Loucy (cell line): ENCODE results near the gene MRPL9.

Experiments used
- H2AFZ ChIP-seq: fragments of 200-600 bp; sonication (generic); 2 replicates; pipeline ENCODE4 v1.6.0; 2016; ENCODE audit warnings: antibody characterized with exemption, mild to moderate bottlenecking, low read length, moderate library complexity
- H3F3A ChIP-seq: fragments of 200-600 bp; 2 replicates; pipeline ENCODE4 v1.6.0; 2016; ENCODE audit warnings: antibody characterized with exemption, low read depth, mild to moderate bottlenecking
- H3K27me3 ChIP-seq: fragments of 200-600 bp; sonication (generic); 2 replicates; pipeline ENCODE4 v1.6.1; 2014; ENCODE audit warnings: low read length, mild to moderate bottlenecking; ENCODE audit not compliant: insufficient read depth, poor library complexity, severe bottlenecking
- H3K36me3 ChIP-seq: fragments of 200-600 bp; sonication (generic); 2 replicates; pipeline ENCODE4 v1.6.1; 2016; ENCODE audit warnings: low read length; ENCODE audit not compliant: insufficient read depth
- H3K4me1 ChIP-seq: fragments of 200-600 bp; sonication (generic); 2 replicates; pipeline ENCODE4 v1.5.1; 2014; ENCODE audit warnings: low read length, mild to moderate bottlenecking; ENCODE audit not compliant: insufficient read depth, poor library complexity, severe bottlenecking
- H3K4me2 ChIP-seq: fragments of 200-600 bp; sonication (generic); 2 replicates; pipeline ENCODE4 v1.6.0; 2014; ENCODE audit warnings: antibody characterized with exemption, low read length, low read depth, mild to moderate bottlenecking; ENCODE audit not compliant: poor library complexity, severe bottlenecking
- H3K4me3 ChIP-seq: fragments of 200-600 bp; sonication (generic); 2 replicates; pipeline ENCODE4 v1.5.1; 2014; ENCODE audit warnings: low read length, mild to moderate bottlenecking, mixed read lengths; ENCODE audit not compliant: poor library complexity, severe bottlenecking
- H3K79me2 ChIP-seq: fragments of 200-600 bp; sonication (generic); 2 replicates; pipeline ENCODE4 v1.6.1; 2014; ENCODE audit warnings: low read length; ENCODE audit not compliant: insufficient read depth
- H3K9ac ChIP-seq: fragments of 200-600 bp; sonication (generic); 2 replicates; pipeline ENCODE4 v1.6.0; 2014; ENCODE audit warnings: mild to moderate bottlenecking, low read depth, low read length, moderate library complexity; ENCODE audit not compliant: poor library complexity, severe bottlenecking
- H3K9me2 ChIP-seq: fragments of 200-600 bp; sonication (generic); replicated peaks from 2 replicates; pipeline ENCODE4 v1.6.1; 2016; ENCODE audit warnings: low read depth, low read length, mixed read lengths
- H3K9me3 ChIP-seq: fragments of 200-600 bp; sonication (generic); 2 replicates; pipeline ENCODE4 v1.6.1; 2014; ENCODE audit warnings: mild to moderate bottlenecking, antibody characterized with exemption, low read length, low read depth; ENCODE audit not compliant: insufficient read depth
- H4K20me1 ChIP-seq: fragments of 200-600 bp; sonication (generic); 2 replicates; pipeline ENCODE4 v1.6.0; 2014; ENCODE audit warnings: antibody characterized with exemption, low read length, mild to moderate bottlenecking; ENCODE audit not compliant: insufficient read depth, poor library complexity, severe bottlenecking
- EZH2phosphoT487 ChIP-seq: fragments of 200-600 bp; IDR thresholded peaks from 2 replicates; pipeline ENCODE4 v1.6.1; 2018; ENCODE audit warnings: antibody characterized with exemption, mild to moderate bottlenecking, moderate library complexity, borderline replicate concordance
- TF ChIP-seq, protein P1 (sequence below): fragments of 200-600 bp; sonication (generic); conservative IDR thresholded peaks from 2 replicates; pipeline ENCODE4 v1.5.1; 2014; ENCODE audit warnings: mild to moderate bottlenecking, antibody characterized with exemption, low read length

MRPL9 gene

GRCh38 chr1:151803164-151803563 lies 39.9 kb upstream of the MRPL9 start:
- H3K9ac ChIP-seq = no peak overlapping the region
- H3K4me1 ChIP-seq = no peaks in the 10 kb centered on the region
- H3K4me2 ChIP-seq = no peak overlapping the region
- H3K4me3 ChIP-seq = no peak overlapping the region
- TF ChIP-seq, protein P1, sequence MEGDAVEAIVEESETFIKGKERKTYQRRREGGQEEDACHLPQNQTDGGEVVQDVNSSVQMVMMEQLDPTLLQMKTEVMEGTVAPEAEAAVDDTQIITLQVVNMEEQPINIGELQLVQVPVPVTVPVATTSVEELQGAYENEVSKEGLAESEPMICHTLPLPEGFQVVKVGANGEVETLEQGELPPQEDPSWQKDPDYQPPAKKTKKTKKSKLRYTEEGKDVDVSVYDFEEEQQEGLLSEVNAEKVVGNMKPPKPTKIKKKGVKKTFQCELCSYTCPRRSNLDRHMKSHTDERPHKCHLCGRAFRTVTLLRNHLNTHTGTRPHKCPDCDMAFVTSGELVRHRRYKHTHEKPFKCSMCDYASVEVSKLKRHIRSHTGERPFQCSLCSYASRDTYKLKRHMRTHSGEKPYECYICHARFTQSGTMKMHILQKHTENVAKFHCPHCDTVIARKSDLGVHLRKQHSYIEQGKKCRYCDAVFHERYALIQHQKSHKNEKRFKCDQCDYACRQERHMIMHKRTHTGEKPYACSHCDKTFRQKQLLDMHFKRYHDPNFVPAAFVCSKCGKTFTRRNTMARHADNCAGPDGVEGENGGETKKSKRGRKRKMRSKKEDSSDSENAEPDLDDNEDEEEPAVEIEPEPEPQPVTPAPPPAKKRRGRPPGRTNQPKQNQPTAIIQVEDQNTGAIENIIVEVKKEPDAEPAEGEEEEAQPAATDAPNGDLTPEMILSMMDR = no peak
- no peak for TF ChIP-seq EZH2phosphoT487
- no peaks in the 10 kb centered on the region for H3K79me2 ChIP-seq
- H3K9me3 ChIP-seq = no peaks in the 10 kb centered on the region
- H3F3A ChIP-seq = no peaks in the 10 kb centered on the region
- no peak overlapping the region for H2AFZ ChIP-seq
- H3K9me2 ChIP-seq = no peaks in the 10 kb centered on the region
- H3K27me3 ChIP-seq = no peaks in the 10 kb centered on the region
- H4K20me1 ChIP-seq = no peaks in the 10 kb centered on the region
- no peaks in the 10 kb centered on the region for H3K36me3 ChIP-seq

DNA sequence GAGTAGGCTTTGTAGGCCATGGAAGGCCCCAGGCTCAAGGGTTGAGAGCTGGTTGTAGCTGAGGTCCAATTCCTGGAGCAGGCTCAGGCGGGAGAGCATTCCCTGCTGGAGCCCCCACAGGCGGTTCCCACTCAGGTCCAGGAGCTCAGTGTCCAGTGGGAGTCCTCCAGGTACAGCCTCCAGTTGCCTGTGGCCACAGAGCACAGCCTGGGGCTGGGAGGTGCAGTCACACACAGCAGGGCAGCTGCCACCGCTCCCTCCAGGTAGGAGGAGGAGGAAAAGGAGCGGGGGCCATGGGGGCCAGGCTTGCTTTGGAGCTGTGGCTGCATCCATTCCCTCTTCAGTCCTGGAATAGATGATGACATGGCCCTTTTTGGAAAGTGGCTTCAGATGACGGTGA lies 39.1 kb upstream of the MRPL9 start:
- H3F3A ChIP-seq = no peaks in the 10 kb centered on the region
- H3K79me2 ChIP-seq = no peaks in the 10 kb centered on the region
- no peaks in the 10 kb centered on the region for H3K9me3 ChIP-seq
- H3K9ac ChIP-seq = no peak overlapping the region
- no peaks in the 10 kb centered on the region for H3K4me1 ChIP-seq
- H3K4me3 ChIP-seq = no peak overlapping the region
- H2AFZ ChIP-seq = no peak overlapping the region
- no peaks in the 10 kb centered on the region for H3K9me2 ChIP-seq
- TF ChIP-seq EZH2phosphoT487 = no peak
- TF ChIP-seq, protein P1 = no peak
- H4K20me1 ChIP-seq = no peaks in the 10 kb centered on the region
- no peaks in the 10 kb centered on the region for H3K27me3 ChIP-seq
- no peak overlapping the region for H3K4me2 ChIP-seq
- no peaks in the 10 kb centered on the region for H3K36me3 ChIP-seq

DNA sequence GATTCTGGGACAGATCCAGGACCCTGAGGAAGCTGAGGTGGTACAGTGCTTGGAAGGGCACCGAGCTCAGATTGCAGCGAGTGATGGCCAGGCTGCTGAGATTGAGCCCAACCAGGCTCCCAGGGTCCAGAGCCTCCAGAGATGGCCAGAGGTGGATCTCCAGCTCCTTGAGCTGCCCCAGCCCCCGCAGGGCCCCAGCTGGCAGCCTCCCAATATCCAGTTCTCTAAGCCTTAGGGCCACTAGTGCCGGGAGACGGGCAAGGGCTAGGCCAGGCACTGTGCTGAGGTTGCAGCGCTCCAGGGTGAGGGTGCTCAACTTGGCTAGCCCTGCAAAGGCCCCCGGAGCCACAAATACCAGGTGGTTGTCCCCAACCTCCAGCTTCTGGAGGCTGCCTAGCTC lies 38.5 kb upstream of the MRPL9 start:
- H3K36me3 ChIP-seq = no peaks in the 10 kb centered on the region
- H3K27me3 ChIP-seq = no peaks in the 10 kb centered on the region
- TF ChIP-seq EZH2phosphoT487 = no peak
- TF ChIP-seq, protein P1 = no peak
- H3K9me2 ChIP-seq = no peaks in the 10 kb centered on the region
- no peaks in the 10 kb centered on the region for H3F3A ChIP-seq
- H3K9me3 ChIP-seq = no peaks in the 10 kb centered on the region
- no peak overlapping the region for H3K9ac ChIP-seq
- H3K79me2 ChIP-seq = no peaks in the 10 kb centered on the region
- H4K20me1 ChIP-seq = no peaks in the 10 kb centered on the region
- H3K4me2 ChIP-seq = no peak overlapping the region
- no peak overlapping the region for H2AFZ ChIP-seq
- no peak overlapping the region for H3K4me3 ChIP-seq
- no peaks in the 10 kb centered on the region for H3K4me1 ChIP-seq
